ENCODE data around the gene TM9SF4. TPM values are rescaled to one million over a fixed set of nuclear protein-coding genes. Genes with fewer than 3 reads are reported as not detected.

The TM9SF4 gene
- total and polyA plus RNA-seq, 2 experiments from 2014 or later, result 38.6 to 41.3 TPM

DNA sequence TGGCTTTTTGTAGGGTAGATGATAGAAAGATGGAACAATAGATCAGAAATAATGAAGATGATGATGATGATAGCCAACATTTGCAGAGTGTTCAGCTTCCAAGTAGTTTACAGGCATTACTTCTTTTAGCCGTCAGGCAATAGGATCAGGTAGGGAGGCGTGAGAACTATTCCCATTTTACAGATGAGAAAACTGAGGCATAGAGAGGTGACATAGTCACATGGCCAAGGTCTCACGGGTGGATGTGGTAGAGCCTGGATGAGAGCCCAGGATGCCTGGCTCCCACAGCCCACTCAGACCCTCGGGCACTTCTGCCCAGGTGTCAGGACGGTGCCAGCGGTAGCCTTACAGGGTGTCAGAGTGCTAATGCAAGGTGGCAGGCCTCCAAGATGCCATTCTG lies 26.0 kb upstream of the TM9SF4 start:
- H3K4me2 ChIP-seq (ENCODE audit: unreplicated experiment), result no peak overlapping the region
- H3K27me3 ChIP-seq (replicated peaks; ENCODE audit: insufficient read depth), result peaks cover 39% of the 10 kb centered on the region
- no peaks in the 10 kb centered on the region for H4K20me1 ChIP-seq (ENCODE audit: insufficient read depth)
- H3K27ac ChIP-seq, result no peak overlapping the region
- H3K9me2 ChIP-seq (ENCODE audit: insufficient read depth), result no peaks in the 10 kb centered on the region
- in situ Hi-C loops (cut with MboI), result loop anchor here (10.0 kb wide), 1 partner anchor 229 kb away; no protein-coding TSS in a partner anchor
- H3K4me1 ChIP-seq (ENCODE audit: insufficient read depth), result no peaks in the 10 kb centered on the region
- no peaks in the 10 kb centered on the region for H3K36me3 ChIP-seq (ENCODE audit: low read depth)
- DNase-seq, result no peak
- no peak overlapping the region for H3K9ac ChIP-seq
- 61 to 64% methylated on average over 6 of the region's 6 CpGs for WGBS, 2 experiments (ENCODE audit: low coverage in 1 of 2, low lambda C conversion rate in 2 of 2, missing lambda C conversion rate in 2 of 2)
- H3K4me3 ChIP-seq, result no peak overlapping the region
- H2AFZ ChIP-seq, result no peak overlapping the region
- no peaks in the 10 kb centered on the region for H3K9me3 ChIP-seq (ENCODE audit: low read depth)
- no peaks in the 10 kb centered on the region for H3K79me2 ChIP-seq (ENCODE audit: insufficient read depth)
- TF ChIP-seq EZH2 (IDR thresholded peaks at IDR 0.05; ENCODE audit: insufficient read depth, poor library complexity, severe bottlenecking) (no peak), EZH2phosphoT487 (IDR thresholded peaks at IDR 0.05; ENCODE audit: insufficient read depth, low read depth) (no peak)
- H3F3A ChIP-seq (ENCODE audit: insufficient read depth), result no peaks in the 10 kb centered on the region

DNA sequence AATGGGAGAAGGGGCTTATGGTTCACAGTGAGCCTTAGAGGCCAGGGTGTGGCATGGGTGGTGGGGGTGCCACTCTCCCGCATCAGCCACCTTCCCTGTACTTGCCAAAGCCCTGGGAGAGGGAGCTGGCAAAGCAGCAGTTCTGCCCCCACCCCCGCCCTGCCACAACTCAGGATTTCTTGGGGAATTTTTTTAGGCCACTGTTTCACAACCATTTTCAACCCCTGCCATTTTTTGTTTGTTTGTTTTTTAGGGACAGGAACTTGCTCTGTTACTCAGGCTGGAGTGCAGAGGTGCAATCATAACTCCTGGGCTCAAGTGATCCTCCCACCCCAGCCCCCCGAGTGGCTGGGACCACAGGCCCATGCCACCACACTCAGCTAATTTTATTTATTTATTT lies 22.4 kb upstream of the TM9SF4 start:
- 38 to 39% methylated on average over 3 of the region's 3 CpGs for WGBS, 2 experiments (ENCODE audit: low coverage in 1 of 2, low lambda C conversion rate in 2 of 2, missing lambda C conversion rate in 2 of 2)
- H3K9me2 ChIP-seq (ENCODE audit: insufficient read depth), result no peaks in the 10 kb centered on the region
- no peak for DNase-seq
- TF ChIP-seq EZH2 (IDR thresholded peaks at IDR 0.05; ENCODE audit: insufficient read depth, poor library complexity, severe bottlenecking) (no peak), EZH2phosphoT487 (IDR thresholded peaks at IDR 0.05; ENCODE audit: insufficient read depth, low read depth) (no peak)
- H3K36me3 ChIP-seq (ENCODE audit: low read depth), result no peaks in the 10 kb centered on the region
- H3K4me3 ChIP-seq, result no peak overlapping the region
- H3K9ac ChIP-seq, result no peak overlapping the region
- H3K27me3 ChIP-seq (replicated peaks; ENCODE audit: insufficient read depth), result peaks cover 19% of the 10 kb centered on the region
- H3K9me3 ChIP-seq (ENCODE audit: low read depth), result no peaks in the 10 kb centered on the region
- in situ Hi-C loops (cut with MboI), result loop anchor here (10.0 kb wide), 1 partner anchor 232 kb away; no protein-coding TSS in a partner anchor
- no peaks in the 10 kb centered on the region for H3K79me2 ChIP-seq (ENCODE audit: insufficient read depth)
- no peak overlapping the region for H2AFZ ChIP-seq
- no peaks in the 10 kb centered on the region for H3K4me1 ChIP-seq (ENCODE audit: insufficient read depth)
- no peaks in the 10 kb centered on the region for H4K20me1 ChIP-seq (ENCODE audit: insufficient read depth)
- no peak overlapping the region for H3K4me2 ChIP-seq (ENCODE audit: unreplicated experiment)
- no peaks in the 10 kb centered on the region for H3F3A ChIP-seq (ENCODE audit: insufficient read depth)
- H3K27ac ChIP-seq, result no peak overlapping the region

DNA sequence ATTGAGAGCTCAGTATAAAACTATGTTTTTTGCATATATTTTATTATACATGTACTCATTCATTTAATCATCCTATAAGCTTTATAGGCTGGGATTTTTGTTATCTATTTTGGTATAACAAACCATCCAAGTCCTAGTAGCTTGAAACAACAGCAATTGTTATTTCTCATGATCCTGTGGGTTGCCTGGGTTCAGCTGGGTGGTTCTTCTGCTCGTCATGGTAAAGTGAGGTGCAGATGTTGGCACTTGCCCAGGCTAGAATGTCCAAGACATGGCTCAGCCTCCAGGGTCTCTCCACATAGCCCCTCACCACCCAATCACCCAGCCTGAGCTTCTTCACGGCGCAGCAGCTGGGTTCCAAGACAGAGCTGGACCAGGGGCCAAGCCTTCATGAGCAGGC lies 20.8 kb upstream of the TM9SF4 start:
- no peaks in the 10 kb centered on the region for H3K79me2 ChIP-seq (ENCODE audit: insufficient read depth)
- H3K4me1 ChIP-seq (ENCODE audit: insufficient read depth), result no peaks in the 10 kb centered on the region
- H3K27me3 ChIP-seq (replicated peaks; ENCODE audit: insufficient read depth), result peaks cover 24% of the 10 kb centered on the region
- no peaks in the 10 kb centered on the region for H3K9me3 ChIP-seq (ENCODE audit: low read depth)
- no peaks in the 10 kb centered on the region for H4K20me1 ChIP-seq (ENCODE audit: insufficient read depth)
- DNase-seq, result no peak
- H3K9ac ChIP-seq, result no peak overlapping the region
- no peaks in the 10 kb centered on the region for H3K36me3 ChIP-seq (ENCODE audit: low read depth)
- no peak overlapping the region for H2AFZ ChIP-seq
- in situ Hi-C loops (cut with MboI), result loop anchor here (10.0 kb wide), 1 partner anchor 234 kb away; no protein-coding TSS in a partner anchor
- WGBS, 2 experiments (ENCODE audit: low coverage in 1 of 2, low lambda C conversion rate in 2 of 2, missing lambda C conversion rate in 2 of 2), result 45 to 51% methylated on average over 3 of the region's 3 CpGs
- TF ChIP-seq EZH2 (IDR thresholded peaks at IDR 0.05; ENCODE audit: insufficient read depth, poor library complexity, severe bottlenecking), result no peak
- TF ChIP-seq EZH2phosphoT487 (IDR thresholded peaks at IDR 0.05; ENCODE audit: insufficient read depth, low read depth), result no peak
- H3K4me3 ChIP-seq, result no peak overlapping the region
- no peak overlapping the region for H3K27ac ChIP-seq
- H3K9me2 ChIP-seq (ENCODE audit: insufficient read depth), result no peaks in the 10 kb centered on the region
- H3K4me2 ChIP-seq (ENCODE audit: unreplicated experiment), result no peak overlapping the region
- H3F3A ChIP-seq (ENCODE audit: insufficient read depth), result no peaks in the 10 kb centered on the region

DNA sequence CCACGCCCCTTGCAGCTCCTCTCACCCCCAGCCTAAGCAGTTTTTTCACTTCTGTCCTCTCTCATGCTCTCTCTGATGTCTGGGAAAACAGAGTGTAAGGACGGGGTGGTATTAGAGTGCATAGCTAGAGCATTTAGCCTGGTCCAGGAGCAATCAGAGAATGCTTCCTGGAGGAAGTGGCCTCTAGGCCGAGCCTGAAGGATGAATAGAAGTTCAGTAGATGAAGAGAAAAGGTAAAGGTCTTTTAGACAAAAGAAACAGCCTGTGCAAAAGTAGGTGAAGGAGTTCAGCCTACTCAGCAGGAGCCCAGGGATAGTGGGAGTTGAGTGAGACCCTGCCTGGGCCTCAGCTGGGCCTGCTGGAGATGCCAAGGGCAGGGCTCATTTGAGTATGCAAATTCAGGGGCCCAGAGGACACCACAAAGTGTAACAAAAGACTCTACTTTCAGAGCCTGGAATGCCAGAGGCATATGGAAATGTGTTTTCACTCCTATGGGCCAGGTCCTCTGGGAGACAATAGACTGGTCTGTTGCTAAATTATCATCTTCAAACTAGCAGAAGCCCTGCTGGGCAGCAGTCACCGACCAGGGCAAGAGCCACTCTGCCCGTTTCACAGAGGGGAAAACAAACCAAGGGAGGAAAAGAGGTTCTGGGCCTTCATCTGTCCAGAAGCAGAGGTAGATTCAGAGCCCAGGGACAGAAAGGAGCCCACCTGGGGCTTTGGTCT lies 19.7 kb upstream of the TM9SF4 start:
- Histone ChIP-seq H3K4me2 (ENCODE audit: unreplicated experiment) (no peak overlapping the region), H3K27ac (no peak overlapping the region), H3K27me3 (replicated peaks; ENCODE audit: insufficient read depth) (peaks cover 35% of the 10 kb centered on the region), H3K4me1 (ENCODE audit: insufficient read depth) (no peaks in the 10 kb centered on the region), H4K20me1 (ENCODE audit: insufficient read depth) (no peaks in the 10 kb centered on the region), H3K79me2 (ENCODE audit: insufficient read depth) (no peaks in the 10 kb centered on the region), H3K9me3 (ENCODE audit: low read depth) (no peaks in the 10 kb centered on the region), H3K4me3 (no peak overlapping the region), H3K9ac (no peak overlapping the region), H3K9me2 (ENCODE audit: insufficient read depth) (no peaks in the 10 kb centered on the region), H3K36me3 (ENCODE audit: low read depth) (no peaks in the 10 kb centered on the region), H2AFZ (no peak overlapping the region), H3F3A (ENCODE audit: insufficient read depth) (no peaks in the 10 kb centered on the region)
- DNase-seq, result no peak
- 31% methylated on average over 5 of the region's 5 CpGs for WGBS, 2 experiments (ENCODE audit: low coverage in 1 of 2, low lambda C conversion rate in 2 of 2, missing lambda C conversion rate in 2 of 2)
- in situ Hi-C loops (cut with MboI), result loop anchor here (10.0 kb wide), 1 partner anchor 235 kb away; no protein-coding TSS in a partner anchor
- TF ChIP-seq EZH2phosphoT487 (IDR thresholded peaks at IDR 0.05; ENCODE audit: insufficient read depth, low read depth) (no peak), EZH2 (IDR thresholded peaks at IDR 0.05; ENCODE audit: insufficient read depth, poor library complexity, severe bottlenecking) (no peak)
